ENCODE results near the gene MALSU1.

The MALSU1 gene

DNA sequence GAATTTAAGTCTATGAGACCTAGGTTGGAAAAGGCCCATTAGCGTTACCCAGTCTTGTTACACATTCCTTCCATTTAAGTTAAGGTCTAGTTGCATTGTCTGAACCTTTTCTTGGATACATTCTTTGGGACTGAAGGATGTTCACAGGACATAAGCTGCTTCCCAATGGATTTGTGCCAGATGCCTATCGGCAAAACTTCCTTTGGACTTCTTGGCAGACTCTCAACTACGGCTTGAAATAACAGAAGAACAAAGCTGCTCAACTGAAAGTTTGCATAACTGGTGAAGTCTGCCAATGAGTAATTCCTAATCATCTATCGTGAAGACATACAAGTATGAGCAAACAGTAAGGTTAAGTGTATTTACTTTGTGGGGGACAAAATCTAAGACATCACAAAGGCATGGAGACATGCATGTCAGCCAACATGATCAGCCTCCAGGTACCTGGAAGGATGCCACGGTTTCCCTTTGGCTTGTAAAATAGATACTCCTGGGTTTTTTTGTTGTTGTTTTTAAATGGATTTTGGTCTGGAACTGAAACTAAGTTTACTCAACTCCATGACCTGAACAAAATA is 35.4 kb downstream of the MALSU1 start:
- H3K4me3 Mint-ChIP-seq: peak overlapping the region in 1 of 3 experiments; percentile 45
- peaks cover 31% of the 10 kb centered on the region for H3K4me1 Mint-ChIP-seq
- peak overlapping the region; percentile 83 to 92 (median 92) for H3K27ac Mint-ChIP-seq
- H3K9me3 Mint-ChIP-seq: peaks cover 4% of the 10 kb centered on the region
- TF ChIP-seq, protein P1, sequence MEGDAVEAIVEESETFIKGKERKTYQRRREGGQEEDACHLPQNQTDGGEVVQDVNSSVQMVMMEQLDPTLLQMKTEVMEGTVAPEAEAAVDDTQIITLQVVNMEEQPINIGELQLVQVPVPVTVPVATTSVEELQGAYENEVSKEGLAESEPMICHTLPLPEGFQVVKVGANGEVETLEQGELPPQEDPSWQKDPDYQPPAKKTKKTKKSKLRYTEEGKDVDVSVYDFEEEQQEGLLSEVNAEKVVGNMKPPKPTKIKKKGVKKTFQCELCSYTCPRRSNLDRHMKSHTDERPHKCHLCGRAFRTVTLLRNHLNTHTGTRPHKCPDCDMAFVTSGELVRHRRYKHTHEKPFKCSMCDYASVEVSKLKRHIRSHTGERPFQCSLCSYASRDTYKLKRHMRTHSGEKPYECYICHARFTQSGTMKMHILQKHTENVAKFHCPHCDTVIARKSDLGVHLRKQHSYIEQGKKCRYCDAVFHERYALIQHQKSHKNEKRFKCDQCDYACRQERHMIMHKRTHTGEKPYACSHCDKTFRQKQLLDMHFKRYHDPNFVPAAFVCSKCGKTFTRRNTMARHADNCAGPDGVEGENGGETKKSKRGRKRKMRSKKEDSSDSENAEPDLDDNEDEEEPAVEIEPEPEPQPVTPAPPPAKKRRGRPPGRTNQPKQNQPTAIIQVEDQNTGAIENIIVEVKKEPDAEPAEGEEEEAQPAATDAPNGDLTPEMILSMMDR (IDR thresholded peaks at IDR 0.05; ENCODE audit: unreplicated experiment in 3 of 3): no peak
- H3K36me3 Mint-ChIP-seq (ENCODE audit: low read depth): peaks cover 83% of the 10 kb centered on the region
- no peaks in the 10 kb centered on the region for H3K27me3 Mint-ChIP-seq (ENCODE audit: low read depth)

DNA sequence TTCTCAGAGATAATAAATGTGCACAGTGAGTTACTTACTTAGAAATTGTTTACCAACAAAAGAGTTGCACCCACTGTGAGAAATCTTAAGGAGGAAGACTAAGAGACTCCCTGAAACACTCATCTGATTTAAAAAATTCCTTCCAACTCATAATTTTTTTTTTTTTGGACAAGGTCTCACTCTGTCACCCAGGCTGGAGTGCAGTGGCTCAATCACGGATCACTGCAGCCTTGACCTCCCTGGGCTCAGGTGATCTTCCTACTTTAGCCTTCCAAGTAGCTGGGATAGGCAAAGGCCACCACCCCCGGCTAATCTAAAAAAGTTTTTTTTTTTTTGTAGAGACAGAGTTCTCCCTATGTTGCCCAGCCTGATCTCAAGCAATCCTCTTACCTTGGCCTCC is 36.0 kb downstream of the MALSU1 start:
- TF ChIP-seq, protein P1 (IDR thresholded peaks at IDR 0.05; ENCODE audit: unreplicated experiment in 3 of 3): no peak
- Mint-ChIP-seq H3K36me3 (ENCODE audit: low read depth) (peaks cover 86% of the 10 kb centered on the region), H3K27ac (peak overlapping the region; percentile 83 to 92 (median 92)), H3K4me1 (peaks cover 31% of the 10 kb centered on the region), H3K4me3 (no peak overlapping the region), H3K9me3 (peaks cover 4% of the 10 kb centered on the region), H3K27me3 (ENCODE audit: low read depth) (no peaks in the 10 kb centered on the region)

DNA sequence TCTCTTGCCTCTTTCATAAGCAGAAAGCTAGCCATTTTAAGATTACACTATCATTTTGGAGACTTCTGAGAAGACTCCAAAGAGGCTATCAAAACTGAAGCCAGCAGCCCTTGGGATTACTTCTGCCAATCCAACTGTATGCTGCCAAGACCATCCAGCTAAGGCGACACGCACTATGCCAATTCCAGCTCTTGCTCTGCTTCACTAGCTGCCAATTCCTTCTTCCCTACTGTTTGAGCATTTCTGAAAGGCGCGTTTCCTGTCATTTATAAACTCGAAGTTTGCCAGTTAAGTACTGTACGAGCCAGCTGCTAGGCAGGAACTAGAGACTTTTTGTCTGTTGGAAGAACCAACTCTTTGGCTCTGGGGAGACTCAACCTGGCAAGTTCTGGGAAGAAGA is 36.5 kb downstream of the MALSU1 start:
- TF ChIP-seq, protein P1 (IDR thresholded peaks at IDR 0.05; ENCODE audit: unreplicated experiment in 3 of 3): no peak
- Mint-ChIP-seq H3K4me1 (peaks cover 31% of the 10 kb centered on the region), H3K27me3 (ENCODE audit: low read depth) (no peaks in the 10 kb centered on the region), H3K9me3 (peaks cover 4% of the 10 kb centered on the region), H3K36me3 (ENCODE audit: low read depth) (peaks cover 86% of the 10 kb centered on the region), H3K4me3 (no peak overlapping the region), H3K27ac (peak overlapping the region; percentile 24 to 92 (median 26))

DNA sequence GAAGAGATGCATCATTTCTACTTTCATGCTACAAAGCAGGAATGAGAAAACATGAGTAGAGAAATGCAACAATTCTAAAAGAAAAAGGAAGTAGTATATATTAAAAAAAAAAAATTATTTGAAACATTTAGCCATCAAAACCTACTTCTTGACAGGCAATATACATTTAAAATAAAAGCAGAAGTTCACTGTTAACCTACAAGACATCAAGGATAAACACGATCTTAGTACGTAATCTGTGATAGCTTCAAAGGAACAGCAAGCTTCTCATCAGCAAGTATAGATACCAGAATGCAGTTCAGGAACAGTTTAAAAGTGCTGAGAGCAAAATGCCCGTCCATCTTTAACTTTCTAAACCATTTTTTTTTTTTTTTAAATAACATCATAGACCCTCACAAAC is 36.9 kb downstream of the MALSU1 start:
- Mint-ChIP-seq H3K27ac (peak overlapping the region in 2 of 3 experiments; percentile 26 to 92), H3K36me3 (ENCODE audit: low read depth) (peaks cover 86% of the 10 kb centered on the region), H3K4me1 (peaks cover 31% of the 10 kb centered on the region), H3K4me3 (no peak overlapping the region), H3K9me3 (peaks cover 4% of the 10 kb centered on the region), H3K27me3 (ENCODE audit: low read depth) (no peaks in the 10 kb centered on the region)
- TF ChIP-seq, protein P1 (IDR thresholded peaks at IDR 0.05; ENCODE audit: unreplicated experiment in 3 of 3): no peak

DNA sequence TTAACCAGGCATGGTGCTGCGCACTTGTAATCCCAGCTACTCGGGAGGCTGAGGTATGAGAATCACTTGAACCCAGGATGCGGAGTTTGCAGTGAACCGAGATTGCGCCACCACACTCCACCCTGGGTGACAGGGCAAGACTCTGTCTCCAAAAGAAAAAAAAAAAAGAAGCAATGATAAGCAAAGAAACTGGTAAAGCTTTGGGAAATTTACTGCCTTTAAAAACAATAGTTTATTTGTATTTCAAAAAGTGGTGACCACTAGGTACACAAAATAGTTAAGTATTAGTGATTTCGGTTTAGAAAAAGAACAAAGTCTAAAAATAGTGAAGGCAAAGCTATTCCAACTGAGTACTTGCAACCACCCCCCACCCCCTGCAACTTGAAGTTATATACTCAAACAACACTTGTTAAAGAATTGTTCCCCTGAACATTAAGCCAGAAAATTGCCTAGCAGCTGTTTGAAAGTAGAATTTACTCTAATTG is 37.7 kb downstream of the MALSU1 start:
- H3K4me1 Mint-ChIP-seq: peaks cover 34% of the 10 kb centered on the region
- no peak overlapping the region for H3K27ac Mint-ChIP-seq
- H3K27me3 Mint-ChIP-seq (ENCODE audit: low read depth): no peaks in the 10 kb centered on the region
- peaks cover 4% of the 10 kb centered on the region for H3K9me3 Mint-ChIP-seq
- TF ChIP-seq, protein P1 (IDR thresholded peaks at IDR 0.05; ENCODE audit: unreplicated experiment in 3 of 3): no peak
- H3K36me3 Mint-ChIP-seq (ENCODE audit: low read depth): peaks cover 86% of the 10 kb centered on the region
- no peak overlapping the region for H3K4me3 Mint-ChIP-seq

DNA sequence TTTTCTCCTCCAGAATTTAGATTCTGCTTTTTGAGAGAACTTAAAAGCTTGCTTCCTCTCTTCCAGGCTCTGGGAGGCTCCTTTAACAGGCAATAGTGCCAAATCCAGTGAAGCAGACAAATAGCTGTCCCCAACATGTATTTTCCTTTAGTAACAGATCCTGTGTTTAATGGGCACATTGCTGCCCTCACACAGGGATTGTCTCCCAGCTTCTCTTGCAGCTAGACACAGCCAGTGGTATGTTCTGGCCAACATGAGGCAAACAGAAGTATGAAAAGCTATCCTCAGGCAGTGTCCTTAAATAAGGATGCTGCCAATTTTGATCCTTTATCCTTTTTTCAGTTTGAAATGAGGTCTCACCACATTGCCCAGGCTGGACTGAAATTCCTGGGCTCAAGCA is 38.2 kb downstream of the MALSU1 start:
- Mint-ChIP-seq H3K4me3 (no peak overlapping the region), H3K4me1 (peaks cover 33% of the 10 kb centered on the region), H3K27me3 (ENCODE audit: low read depth) (no peaks in the 10 kb centered on the region), H3K27ac (no peak overlapping the region), H3K9me3 (peaks cover 4% of the 10 kb centered on the region), H3K36me3 (ENCODE audit: low read depth) (peaks cover 86% of the 10 kb centered on the region)
- TF ChIP-seq, protein P1 (IDR thresholded peaks at IDR 0.05; ENCODE audit: unreplicated experiment in 3 of 3): no peak
